Small intestine (tissue), 7 donors: Measurements from ENCODE around the gene ZFP36L1. TPM values are rescaled to one million over a fixed set of nuclear protein-coding genes. Genes with fewer than 3 reads are reported as not detected.
A peak's percentile ranks its signal among the peaks of the same experiment; 100 is the strongest.

ENCODE experiments used
- DNase-seq, 2 donors: peaks; one replicate each; pipeline versions ENCODE4 v3.0.0 to v3.0.0-alpha.2; 2013
- FAIRE-seq: peaks from 2 replicates; lab custom pipeline; 2012; peaks lifted over from hg19 to GRCh38; lab: Jason Lieb, UNC
- H3K27ac ChIP-seq, 3 donors: one replicate each; pipeline ENCODE4 v1.5.1; 2013; ENCODE audit warnings: low read length in 2 of 3, mild to moderate bottlenecking in 2 of 3, control low read depth in 1 of 3, inconsistent platforms in 1 of 3, low read depth in 1 of 3, moderate library complexity in 1 of 3
- H3K27me3 ChIP-seq, 3 donors: one replicate each; pipeline ENCODE4 v1.6.1; 2013; ENCODE audit warnings: low read length in 3 of 3, inconsistent platforms in 1 of 3; ENCODE audit not compliant: control insufficient read depth in 3 of 3, insufficient read depth in 3 of 3
- H3K36me3 ChIP-seq, 3 donors: one replicate each; pipeline ENCODE4 v1.6.1; 2013; ENCODE audit warnings: low read length in 3 of 3, inconsistent platforms in 1 of 3, low read depth in 1 of 3, mild to moderate bottlenecking in 1 of 3, moderate library complexity in 1 of 3; ENCODE audit not compliant: control insufficient read depth in 3 of 3, insufficient read depth in 2 of 3
- H3K4me1 ChIP-seq, 3 donors: one replicate each; pipeline ENCODE4 v1.6.1; 2013; ENCODE audit warnings: low read length in 2 of 3, inconsistent platforms in 1 of 3, low read depth in 1 of 3, mild to moderate bottlenecking in 1 of 3, moderate library complexity in 1 of 3; ENCODE audit not compliant: control insufficient read depth in 3 of 3, insufficient read depth in 2 of 3
- H3K4me3 ChIP-seq, 3 donors: one replicate each; pipeline ENCODE4 v1.5.1; 2013; ENCODE audit warnings: low read length in 3 of 3, control low read depth in 1 of 3, inconsistent platforms in 1 of 3, low read depth in 1 of 3, mild to moderate bottlenecking in 1 of 3, moderate library complexity in 1 of 3
- H3K9me3 ChIP-seq, 2 donors: one replicate each; pipeline ENCODE4 v1.6.1; 2013; ENCODE audit warnings: low read depth in 1 of 2, low read length in 1 of 2; ENCODE audit not compliant: control insufficient read depth in 2 of 2, insufficient read depth in 1 of 2
- WGBS, 3 donors: extraction: QIAGEN DNeasy Blood & Tissue Kit; methylation state at CpG; one replicate each; pipeline ENCODE4 v1.1.7; 2013; 5-methylcytosine and 5-hydroxymethylcytosine counted together
- polyA plus RNA-seq, 4 donors: library from polyadenylated mRNA; stranded (reverse) in 3 of 4; unstranded in 1 of 4; fragments of 200-250 nt in 3 of 4; fragments of 120-200 nt in 1 of 4; gene quantifications; one replicate each; pipeline versions ENCODE4 v1.2.1 to v1.2.3, GENCODE V29; 2013
- donor health status: healthy with polysubstance abuse.
- donor health status: control.
- donor health status: control.
- donor health status: Bipolar disorder and iron deficiency.
- donor health status: healthy.

The ZFP36L1 gene
- polyA plus RNA-seq, 4 donors, result 27.6 to 134 (median 51.9) TPM

DNA sequence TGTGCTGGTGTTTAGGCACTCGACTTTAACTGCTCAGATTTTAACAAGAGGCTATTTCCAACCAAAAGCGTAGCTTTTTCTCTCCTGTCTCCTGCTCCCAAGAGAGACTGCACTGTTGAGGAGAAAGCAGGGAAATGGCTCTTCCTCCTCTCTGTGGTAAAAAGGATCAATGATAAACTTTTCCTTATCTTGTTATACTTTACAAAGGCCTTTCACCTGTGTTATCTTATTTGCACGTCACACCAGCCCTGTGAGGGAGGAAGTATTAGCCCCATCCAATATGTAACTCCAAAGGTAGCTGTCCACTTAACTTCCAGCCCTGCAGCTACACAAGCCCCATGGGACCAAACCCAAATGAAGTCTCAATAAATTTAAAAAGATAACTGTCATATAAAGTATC is 32.9 kb upstream of the ZFP36L1 start:
- Histone ChIP-seq H3K9me3 (no peaks in the 10 kb centered on the region), H3K36me3 (peaks cover 0 to 3% (median 0%) of the 10 kb centered on the region in 3 donors), H3K4me3 (no peak overlapping the region), H3K4me1 (peaks cover 0 to 16% (median 1%) of the 10 kb centered on the region in 3 donors), H3K27ac (peak overlapping the region in 1 of 3 donors; percentile 39), H3K27me3 (no peaks in the 10 kb centered on the region)
- FAIRE-seq (no peak), DNase-seq (peak; percentile 72 to 83)
- WGBS, 3 donors, result 36 to 72% (median 53%) methylated on average over 3 of the region's 3 CpGs

GRCh38 chr14:68824517-68825347 is 31.9 kb upstream of the ZFP36L1 start:
- WGBS, 3 donors, result 30 to 39% (median 38%) methylated on average over 11 of the region's 11 CpGs
- DNase-seq (peak; percentile 65 to 82), FAIRE-seq (no peak)
- Histone ChIP-seq H3K36me3 (peaks cover 0 to 3% (median 0%) of the 10 kb centered on the region in 3 donors), H3K27ac (no peak overlapping the region), H3K27me3 (no peaks in the 10 kb centered on the region), H3K4me1 (peaks cover 0 to 22% (median 1%) of the 10 kb centered on the region in 3 donors), H3K9me3 (no peaks in the 10 kb centered on the region), H3K4me3 (no peak overlapping the region)

DNA sequence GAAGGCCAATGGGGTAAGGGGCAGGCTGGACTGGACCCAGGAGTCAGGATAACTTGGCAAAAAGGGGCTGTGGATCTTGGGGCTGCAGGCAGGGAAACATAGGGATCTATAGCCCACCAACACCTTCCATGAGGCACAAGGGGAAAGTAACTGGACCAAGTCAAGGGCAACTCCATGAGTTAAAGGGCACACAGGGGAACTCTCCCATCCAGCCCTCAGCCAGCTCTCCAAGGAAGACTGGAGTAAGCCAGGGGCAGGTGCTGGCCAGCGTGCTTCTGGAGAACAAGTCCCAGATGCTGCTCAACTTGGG is 31.3 kb upstream of the ZFP36L1 start:
- Histone ChIP-seq H3K4me1 (peaks cover 0 to 27% (median 4%) of the 10 kb centered on the region in 3 donors), H3K36me3 (peaks cover 0 to 3% (median 0%) of the 10 kb centered on the region in 3 donors), H3K27ac (no peak overlapping the region), H3K27me3 (no peaks in the 10 kb centered on the region), H3K9me3 (no peaks in the 10 kb centered on the region), H3K4me3 (no peak overlapping the region)
- FAIRE-seq (no peak), DNase-seq (no peak)
- WGBS, 3 donors, result 90 to 100% (median 100%) methylated on average over 1 of the region's 1 CpG

DNA sequence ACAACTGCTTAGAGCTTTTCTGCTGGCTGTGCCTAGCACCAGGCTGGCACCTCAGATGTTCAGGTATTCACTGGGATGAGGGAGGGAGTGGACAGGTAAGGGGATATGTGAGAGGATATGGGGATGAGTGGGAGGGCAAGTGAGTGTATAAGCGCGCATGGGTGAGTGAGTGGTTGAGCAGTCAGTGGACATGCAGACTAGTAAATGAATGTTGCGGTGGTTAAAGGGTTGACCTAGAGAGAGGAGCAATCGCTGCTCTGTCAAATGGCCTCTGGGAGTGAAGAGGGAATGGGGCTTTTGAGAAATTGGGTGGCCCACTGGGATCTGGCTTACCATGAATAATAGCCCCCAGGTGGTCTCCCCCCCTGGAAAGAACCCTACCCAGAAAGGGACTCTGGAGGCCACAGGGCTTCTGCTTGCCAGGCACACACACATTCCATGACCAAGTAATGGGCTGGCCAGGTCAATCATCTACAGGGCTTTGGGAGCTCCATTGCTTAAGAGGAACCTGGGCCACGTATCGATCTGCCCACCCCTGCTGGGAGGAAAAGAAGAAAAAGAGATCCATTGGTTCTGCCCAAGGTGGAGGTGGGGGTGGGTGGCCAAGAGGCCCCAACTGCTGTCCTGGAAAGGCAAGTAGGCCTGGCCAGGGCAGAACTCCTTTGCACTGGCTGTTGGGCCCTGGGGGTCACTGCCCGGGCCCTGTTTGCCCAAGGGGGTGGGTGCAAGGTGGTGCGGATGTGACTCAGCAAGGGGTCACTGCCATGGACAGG is 30.8 kb upstream of the ZFP36L1 start:
- WGBS, 3 donors, result 96 to 98% (median 96%) methylated on average over 8 of the region's 8 CpGs
- no peak for DNase-seq
- peaks cover 0 to 27% (median 4%) of the 10 kb centered on the region in 3 donors for H3K4me1 ChIP-seq

DNA sequence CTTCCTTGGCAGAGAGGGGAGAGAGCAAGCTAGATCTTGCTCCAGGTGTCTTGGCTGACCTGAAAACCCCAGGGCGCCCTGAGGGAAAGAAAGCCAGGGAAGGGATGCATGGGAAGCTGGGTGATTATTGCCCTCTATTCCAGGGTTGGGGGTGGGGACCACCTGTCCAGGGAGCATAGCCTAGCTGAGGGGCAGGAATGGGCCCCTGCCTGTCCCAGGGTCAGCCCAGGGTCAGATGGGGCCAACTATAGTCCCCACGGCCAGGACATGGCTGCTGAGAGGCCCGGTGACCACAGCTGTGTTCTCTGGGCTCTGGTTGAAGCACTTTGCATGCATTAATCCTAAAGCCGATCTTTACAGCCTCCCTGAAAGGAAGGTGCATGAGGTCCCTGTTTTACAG is 30.1 kb upstream of the ZFP36L1 start:
- no peaks in the 10 kb centered on the region for H3K9me3 ChIP-seq
- H3K36me3 ChIP-seq, result peaks cover 0 to 3% (median 0%) of the 10 kb centered on the region in 3 donors
- H3K4me3 ChIP-seq, result no peak overlapping the region
- H3K27ac ChIP-seq, result no peak overlapping the region
- H3K4me1 ChIP-seq, result peaks cover 0 to 27% (median 4%) of the 10 kb centered on the region in 3 donors
- WGBS, 3 donors, result 71 to 89% (median 84%) methylated on average over 4 of the region's 4 CpGs
- H3K27me3 ChIP-seq, result no peaks in the 10 kb centered on the region
- FAIRE-seq (no peak), DNase-seq (no peak)

More for the DNA sequence above, 30.8 kb upstream of the ZFP36L1 start:
- Histone ChIP-seq H3K27me3 (no peaks in the 10 kb centered on the region), H3K4me3 (no peak overlapping the region), H3K9me3 (no peaks in the 10 kb centered on the region), H3K36me3 (peaks cover 0 to 3% (median 0%) of the 10 kb centered on the region in 3 donors), H3K27ac (no peak overlapping the region)
- FAIRE-seq, result no peak

DNA sequence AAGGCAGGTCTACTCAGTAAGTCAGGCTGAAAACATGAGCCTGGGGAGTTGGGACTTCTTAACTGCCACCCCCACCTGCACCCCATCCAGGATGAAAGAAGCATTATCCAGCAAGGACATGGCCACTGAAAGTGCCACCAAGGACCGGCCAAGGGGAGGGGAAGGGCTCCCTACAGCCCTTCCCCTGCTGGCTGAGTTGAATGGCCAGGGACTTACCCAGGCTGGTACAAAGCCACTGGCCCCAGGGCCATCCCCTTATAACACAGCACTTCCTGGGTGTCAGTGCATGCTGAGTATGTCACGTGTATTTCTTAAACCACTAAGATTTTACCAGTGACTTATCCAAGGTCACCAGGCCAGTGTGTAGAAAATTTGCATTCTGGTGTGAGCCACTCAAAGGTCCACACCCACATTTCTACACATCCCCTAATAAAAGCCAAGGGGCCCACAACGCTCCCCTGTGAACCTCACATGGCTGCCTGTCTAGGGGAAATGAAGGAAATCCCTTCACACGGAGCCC is 29.3 kb upstream of the ZFP36L1 start:
- Histone ChIP-seq H3K36me3 (peaks cover 0 to 3% (median 0%) of the 10 kb centered on the region in 3 donors), H3K27ac (no peak overlapping the region), H3K9me3 (no peaks in the 10 kb centered on the region), H3K4me3 (no peak overlapping the region), H3K27me3 (no peaks in the 10 kb centered on the region), H3K4me1 (peaks cover 0 to 27% (median 4%) of the 10 kb centered on the region in 3 donors)
- FAIRE-seq (no peak), DNase-seq (no peak)
- WGBS, 3 donors, result 67 to 84% (median 81%) methylated on average over 4 of the region's 4 CpGs

- DNase-seq (no peak), FAIRE-seq (no peak)
- peaks cover 0 to 31% (median 4%) of the 10 kb centered on the region in 3 donors for H3K4me1 ChIP-seq
- no peak overlapping the region for H3K4me3 ChIP-seq
- peak overlapping the region in 1 of 3 donors; percentile 44 for H3K27ac ChIP-seq
- WGBS, 3 donors, result 80 to 94% (median 80%) methylated on average over 18 of the region's 18 CpGs
- H3K9me3 ChIP-seq, result no peaks in the 10 kb centered on the region
- H3K36me3 ChIP-seq, result peaks cover 0 to 3% (median 0%) of the 10 kb centered on the region in 3 donors
- H3K27me3 ChIP-seq, result no peaks in the 10 kb centered on the region
Measured at GRCh38 chr14:68820999-68821683, 28.3 kb upstream of the ZFP36L1 start.

DNA sequence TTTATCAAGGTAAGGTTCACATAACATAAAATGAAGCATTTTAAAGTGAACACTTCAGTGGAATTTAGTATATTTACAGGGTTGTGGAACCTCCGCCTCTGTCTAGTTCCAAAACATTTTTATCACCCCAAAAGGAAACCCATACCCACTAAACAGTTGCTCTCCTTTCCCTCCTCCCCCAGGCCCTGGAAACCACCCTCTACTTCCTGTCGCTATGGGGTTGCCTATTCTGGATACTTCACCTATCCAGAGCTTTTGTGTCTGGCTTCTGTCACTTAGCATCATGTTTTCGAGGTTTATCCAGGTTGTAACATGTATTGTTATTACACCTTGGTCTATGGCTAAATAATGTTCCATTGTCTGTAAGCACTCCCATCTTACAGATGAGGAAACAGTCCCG is 27.7 kb upstream of the ZFP36L1 start:
- peak overlapping the region in 1 of 3 donors; percentile 44 for H3K27ac ChIP-seq
- H3K4me3 ChIP-seq, result no peak overlapping the region
- FAIRE-seq, result no peak
- no peak for DNase-seq
- H3K27me3 ChIP-seq, result no peaks in the 10 kb centered on the region
- H3K4me1 ChIP-seq, result peaks cover 3 to 32% (median 4%) of the 10 kb centered on the region in 3 donors
- 74 to 88% (median 77%) methylated on average over 4 of the region's 4 CpGs for WGBS, 3 donors
- peaks cover 0 to 3% (median 0%) of the 10 kb centered on the region in 3 donors for H3K36me3 ChIP-seq
- H3K9me3 ChIP-seq, result no peaks in the 10 kb centered on the region
